NOMO-1 (cell line): Measurements from ENCODE around the gene TLCD1.
A peak's percentile ranks its signal among the peaks of the same experiment; 100 is the strongest.
"Not testable (repeated sequence)": the region's sequence is repeated elsewhere in the genome, so short reads cannot be mapped to it uniquely, and the experiment has no call there.

Source experiments
- DNase-seq, 2 experiments: peaks; one replicate each; lab custom pipeline; 2025; ENCODE audit not compliant: unreplicated experiment in 2 of 2; lab: John Stamatoyannopoulos, UW

Gene TLCD1

DNA sequence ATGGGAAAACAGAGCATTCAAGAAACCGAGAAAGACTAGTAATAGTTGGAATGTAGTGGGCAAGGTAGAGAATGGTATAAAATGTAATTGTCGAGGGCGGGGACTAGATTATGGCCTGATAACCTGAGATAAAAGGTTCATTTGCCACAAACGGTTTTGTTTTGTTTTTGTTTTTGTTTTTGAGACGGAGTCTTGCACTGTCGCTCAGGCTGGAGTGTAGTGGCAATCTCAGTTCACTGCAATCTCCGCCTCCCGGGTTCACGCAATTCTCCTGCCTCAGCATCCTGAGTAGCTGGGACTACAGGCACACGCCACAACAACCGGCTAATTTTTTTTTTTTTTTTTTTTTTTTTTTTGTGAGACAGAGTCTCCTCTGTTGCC, 3.9 kb upstream of the TLCD1 start:
- no peak for DNase-seq

DNA sequence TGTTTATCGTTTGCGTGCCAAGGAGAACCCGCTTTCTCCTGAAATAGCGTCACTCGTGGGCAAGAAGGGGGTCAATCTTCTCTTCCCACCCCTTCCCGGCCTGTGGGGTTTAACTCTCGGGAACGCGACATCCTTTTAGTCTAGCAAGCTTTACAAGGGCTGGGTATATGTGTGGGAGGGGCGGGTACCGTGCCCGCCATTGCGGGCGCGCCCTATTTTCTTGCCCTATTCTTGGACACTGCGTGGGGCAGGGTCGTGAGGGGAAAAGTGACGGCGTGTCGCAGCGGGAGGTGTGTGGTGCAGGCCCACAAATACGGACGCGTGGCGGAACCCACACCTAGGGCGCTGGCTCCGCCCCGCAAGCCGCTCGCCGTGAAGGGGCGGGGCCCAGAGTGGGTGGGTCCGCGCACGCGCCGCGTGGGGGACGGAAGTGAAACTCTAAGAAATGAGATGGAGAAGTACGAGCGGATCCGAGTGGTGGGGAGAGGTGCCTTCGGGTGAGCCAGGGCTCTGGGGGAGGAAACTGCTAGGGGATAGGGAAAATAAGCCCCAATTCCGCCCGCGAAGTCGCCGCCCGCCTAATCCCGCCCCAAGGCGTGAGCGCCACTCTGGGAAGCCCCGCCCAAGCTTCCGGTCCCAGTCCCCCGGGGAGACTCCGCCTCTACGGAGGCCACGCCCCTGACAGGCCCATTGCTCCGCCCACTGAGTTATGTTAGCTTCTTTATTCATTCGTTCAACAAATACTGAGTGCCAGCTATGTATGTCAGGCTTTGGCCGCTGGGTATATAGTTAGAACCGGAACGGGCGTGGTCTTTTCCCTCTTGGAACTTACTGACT, 2.5 kb upstream of the TLCD1 start, which contains the start of gene NEK8:
NEK8 (plus strand) TSS at position 425 of the 837 bp plus-strand sequence; CDS start at position 451, 26 bp downstream.
- peak; percentile 97 to 100 for DNase-seq

DNA sequence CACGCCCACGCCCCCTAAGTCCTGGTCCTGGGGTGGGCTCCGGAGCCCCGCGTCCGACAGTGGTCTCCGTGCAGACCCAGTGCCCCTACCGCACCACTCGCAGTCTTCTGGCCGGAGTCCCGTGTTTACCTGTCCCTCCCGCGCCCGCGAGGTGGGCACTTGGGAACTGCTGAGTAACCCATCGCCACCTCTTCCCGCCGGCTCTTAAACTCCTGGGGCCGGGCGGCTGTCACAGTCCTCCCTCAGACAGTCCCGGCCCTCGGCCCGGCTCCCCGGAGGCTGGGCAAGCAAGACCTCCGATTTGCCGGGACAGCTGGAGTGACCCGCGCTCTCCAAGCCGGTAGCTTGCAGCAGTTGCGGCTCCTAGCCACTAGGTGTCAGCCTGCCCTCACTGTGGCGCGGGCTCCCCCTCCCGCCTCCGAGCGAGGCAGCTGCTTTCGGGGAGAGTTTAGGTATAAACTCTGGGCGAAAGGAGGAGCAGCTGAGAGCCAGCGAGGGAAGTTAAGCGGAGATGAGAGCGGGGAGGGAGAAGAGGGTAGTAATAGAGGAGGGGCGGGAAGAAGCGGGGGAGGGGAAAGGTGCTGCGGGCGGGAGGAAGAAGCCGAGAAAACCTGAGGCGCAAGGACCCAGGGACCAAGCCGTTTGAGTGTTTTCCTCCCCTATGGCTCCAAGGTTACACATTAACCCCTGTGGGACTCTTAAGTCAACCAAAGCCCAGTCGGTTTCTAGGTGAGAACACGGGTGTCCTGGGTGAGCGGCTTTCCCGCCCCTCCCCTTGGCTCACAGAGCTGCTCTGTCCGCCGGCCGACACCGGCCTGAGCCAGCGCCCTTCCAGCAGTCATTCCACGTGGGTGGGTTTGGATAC, 826 bp upstream of the TLCD1 start:
- peak; percentile 92 to 93 for DNase-seq

DNA sequence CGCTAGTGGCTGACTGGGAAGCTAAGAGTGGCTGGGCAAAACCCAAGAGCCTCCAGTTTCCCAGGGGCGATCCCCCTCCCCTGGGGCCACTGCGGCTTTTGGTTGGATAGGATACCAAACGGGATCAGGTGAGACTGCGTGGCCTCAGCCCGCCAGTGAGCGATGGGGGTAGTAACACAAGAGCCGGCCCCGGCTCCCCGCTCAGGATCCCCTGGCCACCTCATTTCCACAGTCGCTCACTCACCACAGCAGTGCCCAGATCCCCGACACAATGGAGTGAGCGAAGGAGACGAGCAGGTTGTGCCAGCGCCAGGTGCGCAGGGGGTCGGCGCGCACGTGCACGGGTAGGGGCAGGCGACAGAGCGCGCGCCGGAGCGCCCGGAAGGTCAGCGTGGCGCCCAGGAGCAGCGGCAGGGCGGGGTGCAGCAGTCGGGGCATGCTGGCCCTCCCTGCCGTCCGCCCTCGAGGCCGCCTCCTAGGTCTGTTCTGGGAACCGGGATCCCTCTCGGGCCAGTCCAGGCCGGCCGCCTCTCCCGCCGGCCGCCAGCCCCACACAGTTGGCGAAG, 290 bp downstream of the TLCD1 start:
- peak in 1 of 2 experiments; percentile 59 for DNase-seq

DNA sequence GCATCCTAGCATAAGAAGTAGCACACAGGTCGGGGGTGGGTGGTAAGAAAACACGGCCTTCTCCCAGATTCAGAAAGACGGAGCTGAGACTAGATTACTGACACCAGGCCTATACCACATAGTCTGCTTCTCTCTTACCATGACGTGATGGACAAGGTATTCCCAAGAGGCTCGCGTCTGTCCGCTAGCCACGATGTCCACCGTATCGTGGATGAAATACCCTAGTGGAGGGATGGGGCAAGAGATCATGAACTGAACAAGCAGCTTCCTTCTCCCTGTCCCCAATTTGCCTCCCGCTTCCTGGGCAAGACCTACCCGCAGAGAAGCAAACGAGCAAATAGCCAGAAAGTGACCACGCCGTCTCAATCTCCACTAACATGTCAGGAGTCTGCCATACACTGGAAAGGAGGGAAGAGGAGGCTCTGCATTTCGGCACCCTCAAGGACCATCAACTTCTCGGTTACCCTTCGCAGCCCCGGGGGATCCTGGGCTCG, 820 bp downstream of the TLCD1 start:
- DNase-seq: peak in 1 of 2 experiments; percentile 49

- DNase-seq: peak in 1 of 2 experiments; percentile 27
Observed at GRCh38 chr17:28724500-28725165, 1.4 kb downstream of the TLCD1 start.

DNA sequence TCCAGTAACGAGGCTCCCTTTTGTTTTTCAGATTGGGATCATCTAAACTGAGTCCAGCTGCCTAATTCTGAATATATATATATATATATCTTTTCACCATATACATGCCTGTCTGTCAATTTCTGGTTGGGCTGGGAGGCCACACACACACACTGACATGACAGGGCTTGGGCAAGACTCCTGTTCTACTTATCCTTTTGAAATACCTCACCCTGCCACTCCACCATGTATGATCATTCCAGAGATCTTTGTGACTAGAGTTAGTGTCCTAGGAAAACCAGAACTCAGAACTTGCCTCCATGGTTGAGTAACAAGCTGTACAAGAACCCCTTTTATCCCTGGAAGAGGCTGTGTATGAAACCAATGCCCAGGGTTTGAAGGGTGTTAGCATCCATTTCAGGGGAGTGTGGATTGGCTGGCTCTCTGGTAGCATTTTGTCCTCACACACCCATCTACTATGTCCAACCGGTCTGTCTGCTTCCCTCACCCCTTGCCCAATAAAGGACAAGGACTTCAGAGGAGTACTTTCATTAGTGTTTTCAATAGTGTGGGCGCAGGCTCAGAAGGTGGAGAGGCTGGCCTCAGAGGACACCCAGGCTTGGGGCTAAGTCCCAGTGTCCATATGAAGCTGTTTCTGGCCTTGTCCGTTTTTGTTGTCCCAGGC, 2.1 kb downstream of the TLCD1 start:
- DNase-seq: not testable (repeated sequence)

DNA sequence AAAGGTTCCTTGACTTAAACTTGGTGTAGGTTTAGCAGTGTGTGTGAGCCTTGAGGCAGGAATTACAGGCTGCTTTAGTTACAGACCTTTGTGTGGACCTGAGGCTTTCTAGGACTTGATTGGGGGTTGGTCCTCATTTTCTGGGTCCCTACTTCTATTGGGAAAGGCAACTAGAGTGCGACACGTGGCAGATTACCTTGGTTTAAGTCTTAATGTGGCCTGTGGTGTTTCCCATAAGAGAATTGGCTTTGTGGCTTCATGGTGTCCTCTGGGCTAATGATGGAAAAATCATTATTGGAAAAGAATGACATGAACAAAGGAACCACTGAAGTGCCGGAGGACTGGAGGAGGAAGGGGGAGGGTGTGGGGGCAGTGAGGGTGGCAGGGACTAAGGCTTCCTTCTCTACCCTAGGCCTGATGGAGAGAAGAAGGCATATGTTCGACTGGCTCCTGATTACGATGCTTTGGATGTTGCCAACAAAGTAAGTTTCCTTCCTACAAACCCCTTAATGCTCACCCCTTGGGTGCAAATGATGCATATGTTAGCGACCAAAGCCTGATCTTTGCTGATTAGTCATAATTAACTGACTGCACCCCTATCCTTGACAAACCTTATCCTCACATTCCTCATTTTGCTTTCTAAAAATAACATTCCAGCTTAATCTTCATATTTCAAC, 2.7 kb downstream of the TLCD1 start:
- DNase-seq: no peak

- no peak for DNase-seq
Observed at GRCh38 chr17:28722417-28723158, 3.4 kb downstream of the TLCD1 start.

DNA sequence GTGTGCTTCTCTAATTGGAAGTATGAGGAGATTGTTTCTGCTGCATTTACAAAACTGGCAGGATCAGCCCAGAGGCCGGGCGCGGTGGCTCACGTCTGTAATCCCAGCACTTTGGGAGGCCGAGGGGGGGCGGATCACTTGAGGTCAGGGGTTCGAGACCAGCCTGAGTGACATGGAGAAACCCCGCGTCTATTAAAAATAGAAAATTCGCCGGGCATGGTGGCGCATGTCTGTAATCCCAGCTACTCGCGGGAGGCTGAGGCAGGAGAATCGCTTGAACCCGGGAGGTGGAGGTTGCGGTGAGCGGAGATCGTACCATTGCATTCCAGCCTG, 5.1 kb downstream of the TLCD1 start:
- DNase-seq: not testable (repeated sequence)

DNA sequence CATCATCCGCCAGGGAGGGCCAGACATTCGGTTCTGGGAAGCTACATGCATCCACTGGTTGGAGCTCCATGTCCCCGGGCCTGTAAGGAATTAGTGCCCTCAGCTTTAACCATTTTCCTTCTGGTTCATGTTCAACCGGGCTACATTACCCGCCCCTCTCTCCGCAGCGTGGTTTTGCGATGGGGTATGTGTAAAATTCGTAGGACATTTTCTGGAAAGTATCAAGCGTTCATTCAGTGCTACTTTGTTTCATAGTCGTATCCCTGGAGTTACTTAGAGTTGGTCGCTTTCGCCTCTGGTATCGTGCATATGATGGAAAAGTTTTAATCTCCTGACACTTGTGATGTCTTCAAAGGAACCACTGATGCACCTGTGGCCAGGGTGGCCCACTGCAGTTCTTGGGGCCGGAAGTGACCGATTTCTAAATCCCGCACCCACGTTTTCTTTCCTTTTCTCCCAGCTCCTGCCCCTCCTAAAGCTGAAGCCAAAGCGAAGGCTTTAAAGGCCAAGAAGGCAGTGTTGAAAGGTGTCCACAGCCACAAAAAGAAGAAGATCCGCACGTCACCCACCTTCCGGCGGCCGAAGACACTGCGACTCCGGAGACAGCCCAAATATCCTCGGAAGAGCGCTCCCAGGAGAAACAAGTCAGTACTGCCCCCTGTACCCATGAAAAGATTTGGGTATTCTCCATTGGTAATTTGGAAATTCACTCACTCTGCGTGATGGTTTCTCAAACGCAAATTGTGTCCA, 5.6 kb downstream of the TLCD1 start:
- DNase-seq: peak in 1 of 2 experiments; percentile 22

GRCh38 chr17:28719021-28719433, 7.0 kb downstream of the TLCD1 start:
- peak in 1 of 2 experiments; percentile 54 for DNase-seq

- no peak for DNase-seq
Observed at GRCh38 chr17:28718333-28719020, 7.6 kb downstream of the TLCD1 start.

- peak; percentile 19 to 35 for DNase-seq
Observed at GRCh38 chr17:28717578-28718332, 8.3 kb downstream of the TLCD1 start, which contains the start of gene RAB34. Gene RAB34 (minus strand): TSS chr17:28717868. CDS start chr17:28717266, 602 bp downstream.

DNA sequence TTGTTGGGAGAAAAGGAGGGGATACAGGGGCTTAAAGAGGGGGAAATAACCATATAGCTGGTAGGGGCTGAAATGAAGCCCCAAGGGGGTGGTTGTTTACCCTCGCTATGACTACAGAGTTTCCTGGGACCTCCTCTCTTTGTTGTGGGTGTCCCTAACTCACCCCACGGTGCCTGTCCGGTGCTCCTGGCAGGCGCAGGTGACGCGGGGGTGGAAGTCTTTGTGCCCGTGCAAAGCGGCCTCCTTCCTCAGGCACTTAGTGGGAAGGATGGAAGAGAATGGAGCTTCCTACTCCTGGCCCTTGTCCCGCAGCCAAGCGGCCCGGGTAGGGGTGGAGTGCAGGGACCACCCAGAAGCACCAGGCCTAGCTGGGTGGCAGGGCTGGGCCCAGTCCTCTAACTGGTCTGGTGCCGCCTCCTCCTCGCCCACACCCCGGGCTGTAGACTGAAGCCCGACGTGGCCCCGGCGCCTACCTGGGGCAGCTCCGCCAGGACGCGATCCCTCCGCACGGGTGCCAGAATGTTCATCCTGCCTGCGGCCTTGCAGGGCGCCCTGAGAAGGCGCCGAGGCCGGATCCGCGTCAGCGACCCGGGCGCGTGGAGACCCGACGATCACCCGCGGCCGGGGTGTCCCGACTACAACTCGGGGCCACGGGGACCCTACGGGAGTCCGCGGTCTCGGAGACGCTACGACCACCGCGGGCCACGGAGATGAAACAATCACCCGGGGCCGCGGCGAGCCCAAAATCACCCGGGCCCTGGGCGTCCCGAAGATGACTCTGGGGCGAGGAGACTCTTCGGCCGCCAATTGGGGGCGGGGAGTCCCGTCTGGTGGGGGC, 9.1 kb downstream of the TLCD1 start:
- no peak for DNase-seq

DNA sequence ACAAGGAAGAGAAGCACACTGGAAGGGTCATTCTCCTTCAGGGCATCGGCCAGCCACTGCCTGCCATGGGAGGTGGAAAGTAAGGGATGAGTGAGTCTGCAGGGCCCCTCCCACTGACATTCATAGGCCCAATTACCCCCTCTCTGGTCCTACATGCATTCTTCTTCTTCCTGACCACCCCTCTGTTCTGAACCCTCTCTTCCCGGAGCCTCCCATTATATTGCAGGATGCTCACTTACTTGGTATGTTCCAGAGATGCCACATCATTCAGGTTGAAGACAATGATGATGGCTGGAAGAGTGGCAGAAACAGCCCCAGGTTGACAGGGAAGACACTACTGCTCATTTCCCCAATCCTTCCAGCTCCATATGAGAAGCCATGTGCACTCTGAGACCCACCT, 10.8 kb downstream of the TLCD1 start:
- no peak for DNase-seq
